MCF 10A (cell line): Measurements from ENCODE around the gene ELF1. TPM values are rescaled to one million over a fixed set of nuclear protein-coding genes. Genes with fewer than 3 reads are reported as not detected.

ENCODE experiments used
- BruUV-seq: library from RNA; stranded (reverse); fragments of 400-500 nt; replicated peaks from 2 replicates; lab custom pipeline; 2021; lab: Mats Ljungman, UMichigan
- CTCF ChIA-PET: fragments of 300-600 bp; sonication (Branson Sonifier 250); formaldehyde crosslinking; extraction: SDS; loops from one replicate; lab custom pipeline; 2021; ENCODE audit warnings: antibody characterized with exemption, inconsistent platforms; lab: Yijun Ruan, JAX
- POLR2A ChIA-PET: fragments of 300-600, 350-650 bp; sonication (Branson Sonifier 250); formaldehyde crosslinking; extraction: SDS; loops from one replicate; lab custom pipeline; 2020; ENCODE audit warnings: antibody characterized with exemption, inconsistent platforms; lab: Yijun Ruan, JAX
- DNase-seq: peaks from one replicate; pipeline ENCODE4 v3.0.0-alpha.2; 2018; ENCODE audit not compliant: unreplicated experiment
- H3K27ac Mint-ChIP-seq: one replicate; pipeline ENCODE4 v1.8.0; 2022; ENCODE audit warnings: mild to moderate bottlenecking, low read depth, mixed read lengths; ENCODE audit not compliant: unreplicated experiment
- H3K27me3 Mint-ChIP-seq: one replicate; pipeline ENCODE4 v1.8.0; 2022; ENCODE audit warnings: mixed read lengths; ENCODE audit not compliant: insufficient read depth, unreplicated experiment
- H3K36me3 Mint-ChIP-seq: one replicate; pipeline ENCODE4 v1.8.0; 2022; ENCODE audit warnings: mild to moderate bottlenecking, moderate library complexity, mixed read lengths; ENCODE audit not compliant: insufficient read depth, unreplicated experiment
- H3K4me1 Mint-ChIP-seq: one replicate; pipeline ENCODE4 v1.8.0; 2022; ENCODE audit warnings: mixed read lengths; ENCODE audit not compliant: insufficient read depth, unreplicated experiment
- H3K4me3 Mint-ChIP-seq: one replicate; pipeline ENCODE4 v1.8.0; 2022; ENCODE audit warnings: mild to moderate bottlenecking, moderate library complexity, mixed read lengths; ENCODE audit not compliant: unreplicated experiment
- H3K9me3 Mint-ChIP-seq: one replicate; pipeline ENCODE4 v1.8.0; 2022; ENCODE audit warnings: mixed read lengths; ENCODE audit not compliant: unreplicated experiment
- CTCF ChIP-seq: fragments of 200-600 bp; IDR thresholded peaks from one replicate; pipeline ENCODE4 v1.8.0; 2022; ENCODE audit warnings: antibody characterized with exemption, mild to moderate bottlenecking; ENCODE audit not compliant: unreplicated experiment
- intact Hi-C: fragments of 100-400 bp; cut with micrococcal nuclease; formaldehyde crosslinking; loops from 2 replicates; pipeline ENCODE4 v1.14.1; 2022
- total RNA-seq: library from RNA; stranded (reverse); gene quantifications from 2 replicates; pipeline ENCODE4 v1.2.3, GENCODE V29; 2022

The ELF1 gene
- total RNA-seq, 1 experiment from 2014 or later: 73.7 TPM

DNA sequence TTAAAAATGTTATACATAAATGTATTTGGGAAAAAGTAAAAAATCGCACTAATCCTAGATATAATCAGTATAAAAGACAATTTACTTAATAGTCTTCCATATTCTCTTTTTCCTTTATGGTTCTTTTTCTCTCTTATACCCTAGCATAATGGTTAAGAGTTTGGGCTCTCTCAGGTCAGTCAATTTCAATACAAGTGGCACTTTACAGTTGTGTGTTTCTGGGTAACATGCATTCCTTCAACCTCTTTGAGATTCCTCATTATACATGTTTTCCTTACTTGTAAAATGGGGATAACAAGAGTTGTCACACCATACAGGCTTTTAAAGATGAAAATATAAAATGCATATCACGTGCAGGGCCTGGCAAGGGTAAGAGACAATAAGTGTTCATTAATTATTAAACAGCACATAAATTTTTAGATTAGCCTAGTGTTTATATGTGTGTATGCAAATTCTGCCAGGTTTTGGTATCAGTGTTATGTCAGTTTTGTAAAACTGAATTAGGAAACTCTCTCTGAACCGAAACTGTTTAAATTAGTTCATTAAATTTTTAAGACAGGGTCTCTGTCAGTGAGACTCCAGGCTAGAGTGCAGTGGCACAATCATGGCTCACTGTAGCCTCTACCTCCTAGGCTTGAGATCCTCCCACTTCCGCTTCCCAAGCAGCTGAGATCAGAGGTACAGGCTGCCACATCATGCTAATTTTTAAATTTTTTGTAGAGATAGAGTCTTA lies 49.8 kb downstream of the ELF1 start:
- Mint-ChIP-seq H3K36me3 (peaks cover 15% of the 10 kb centered on the region), H3K27ac (no peak overlapping the region), H3K4me1 (peaks cover 16% of the 10 kb centered on the region), H3K4me3 (no peak overlapping the region), H3K9me3 (no peaks in the 10 kb centered on the region), H3K27me3 (no peaks in the 10 kb centered on the region)
- intact Hi-C loops: no loop called here
- no TSS peak for BruUV-seq
- ChIA-PET POLR2A (interaction anchor here (0.7 kb wide), 1 partner anchor 44 kb away, joined by 3 read pairs; no protein-coding TSS in a partner anchor), CTCF (no interaction called here)
- no peak for TF ChIP-seq CTCF
- no peak for DNase-seq

- DNase-seq: no peak
- H3K4me1 Mint-ChIP-seq: peaks cover 18% of the 10 kb centered on the region
- no peak overlapping the region for H3K27ac Mint-ChIP-seq
- CTCF ChIA-PET: interaction anchor here (1.0 kb wide), 1 partner anchor 22 kb away, joined by 3 read pairs; no protein-coding TSS in a partner anchor
- peaks cover 12% of the 10 kb centered on the region for H3K36me3 Mint-ChIP-seq
- BruUV-seq: no TSS peak
- no peak overlapping the region for H3K4me3 Mint-ChIP-seq
- intact Hi-C loops: no loop called here
- no peaks in the 10 kb centered on the region for H3K27me3 Mint-ChIP-seq
- H3K9me3 Mint-ChIP-seq: no peaks in the 10 kb centered on the region
- POLR2A ChIA-PET: interaction anchor here (1.1 kb wide), 1 partner anchor 92 kb away, joined by 4 read pairs; no protein-coding TSS in a partner anchor
- no peak for TF ChIP-seq CTCF
These were observed 50.6 kb downstream of the ELF1 start for GRCh38 chr13:40968416-40969000.

DNA sequence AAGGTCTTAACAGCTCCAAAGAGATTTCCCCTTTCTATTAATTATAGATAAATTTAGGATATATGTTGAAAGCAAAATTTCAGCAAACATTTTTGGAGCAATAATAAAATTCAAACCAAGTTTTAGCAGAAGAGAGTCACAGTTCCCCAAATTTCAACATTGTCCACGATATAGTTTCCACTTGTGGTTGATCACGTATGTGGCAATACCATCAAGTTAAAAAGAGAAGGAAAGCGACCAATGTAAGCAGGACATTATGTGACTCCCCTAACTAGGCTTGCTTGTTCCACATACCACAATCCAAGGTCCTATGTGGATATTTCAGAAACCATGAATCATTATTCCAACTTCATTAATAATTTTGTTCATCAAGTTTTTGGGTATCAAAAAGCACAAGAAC lies 52.8 kb downstream of the ELF1 start:
- ChIA-PET CTCF (interaction anchor here (0.7 kb wide), 1 partner anchor 26 kb away, joined by 3 read pairs; no protein-coding TSS in a partner anchor), POLR2A (interaction anchor here (0.7 to 1.2 kb wide), 5 partner anchors 8 to 94 kb away, joined by 3 to 5 read pairs (median 4); no protein-coding TSS in a partner anchor)
- peaks cover 2% of the 10 kb centered on the region for H3K36me3 Mint-ChIP-seq

More for the DNA sequence above, 52.8 kb downstream of the ELF1 start:
- no TSS peak for BruUV-seq
- intact Hi-C loops: no loop called here
- H3K27me3 Mint-ChIP-seq: no peaks in the 10 kb centered on the region
- no peak for DNase-seq
- H3K9me3 Mint-ChIP-seq: no peaks in the 10 kb centered on the region
- no peak overlapping the region for H3K27ac Mint-ChIP-seq
- peaks cover 25% of the 10 kb centered on the region for H3K4me1 Mint-ChIP-seq
- no peak overlapping the region for H3K4me3 Mint-ChIP-seq
- no peak for TF ChIP-seq CTCF
